ENCODE measurements around the gene ATXN1. TPM values are rescaled to one million over a fixed set of nuclear protein-coding genes. Genes with fewer than 3 reads are reported as not detected.

ATXN1 gene
- total and polyA plus RNA-seq, 2 of the 13 experiments (the other 11 are each of a cell fraction or from before 2014, with no cell fraction given), result 20.7 to 39.5 TPM

- BruUV-seq (replicated peaks), result no TSS peak
- no peak for DNase-seq (ENCODE audit: low spot score)
- FAIRE-seq, result no peak
- in situ Hi-C loops (cut with HindIII; ENCODE audit: extremely low pct_ligation_motif_present, low pct_unique_long_range_greater_than_20kb), result no loop called here
- H3K4me2 ChIP-seq (ENCODE audit: low read depth, low read length), result no peak overlapping the region
- peaks cover 2 to 15% of the 10 kb centered on the region in 2 experiments; a peak in 3 of 5 replicates for H3K36me3 ChIP-seq (replicated peaks in 1 of 2; ENCODE audit: control insufficient read depth in 1 of 2, insufficient read depth in 2 of 2, low read length in 2 of 2)
- H3K9me3 ChIP-seq (ENCODE audit: low read length), result no peaks in the 10 kb centered on the region
- H4K20me1 ChIP-seq (ENCODE audit: insufficient read depth, low read length), result peaks cover 8% of the 10 kb centered on the region; the same call in 1 of the 2 replicates
- no peak overlapping the region for H2AFZ ChIP-seq (ENCODE audit: low read length)
- no peak overlapping the region for H3K9ac ChIP-seq (ENCODE audit: insufficient read depth, low read depth, low read length)
- CTCF ChIA-PET (ENCODE audit: low intra/inter-chr PET ratio, low total read pairs), result no interaction called here
- H3K27ac ChIP-seq (ENCODE audit: extremely low read length, insufficient read depth, low read length), result no peak overlapping the region
- no peak for ATAC-seq
- POLR2A ChIA-PET, result no interaction called here
- peaks cover 9% of the 10 kb centered on the region for H3K4me1 ChIP-seq (ENCODE audit: insufficient read depth, low read length)
- no peaks in the 10 kb centered on the region for H3K27me3 ChIP-seq (ENCODE audit: control insufficient read depth in 1 of 2, insufficient read depth in 2 of 2, low read length in 2 of 2)
- H3K79me2 ChIP-seq (ENCODE audit: insufficient read depth, low read length), result no peaks in the 10 kb centered on the region
- intact Hi-C loops (cut with micrococcal nuclease; ENCODE audit: unreplicated experiment), result loop anchor here (5.0 to 10.0 kb wide), 2 partner anchors 99 to 118 kb away; no protein-coding TSS in a partner anchor
- no peak overlapping the region for H3K4me3 ChIP-seq (replicated peaks in 1 of 3; ENCODE audit: insufficient read depth in 1 of 3, low read depth in 2 of 3, low read length in 3 of 3)
- WGBS (ENCODE audit: low lambda C conversion rate), result 96% methylated on average over 4 of the region's 4 CpGs
- no peak for TF ChIP-seq ZNF660 (CRISPR knock-in tag; IDR thresholded peaks at IDR 0.05; ENCODE audit: borderline replicate concordance, low read depth)
- no peak for TF ChIP-seq ZNF142 (CRISPR knock-in tag; IDR thresholded peaks at IDR 0.05)
- no peak for TF ChIP-seq IRX3 (CRISPR knock-in tag; IDR thresholded peaks at IDR 0.05; ENCODE audit: borderline replicate concordance, low read depth)
- TF ChIP-seq ZNF724P (CRISPR knock-in tag; IDR thresholded peaks at IDR 0.05; ENCODE audit: borderline replicate concordance), result no peak
- no peak for TF ChIP-seq ZNF564 (CRISPR knock-in tag; IDR thresholded peaks at IDR 0.05)
- no peak for TF ChIP-seq NPAS2 (CRISPR knock-in tag; IDR thresholded peaks at IDR 0.05; ENCODE audit: borderline replicate concordance)
- TF ChIP-seq ZNF558 (CRISPR knock-in tag; IDR thresholded peaks at IDR 0.05; ENCODE audit: borderline replicate concordance), result no peak
- no peak for TF ChIP-seq ISX (CRISPR knock-in tag; conservative IDR thresholded peaks at IDR 0.05)
- TF ChIP-seq ZSCAN21 (CRISPR knock-in tag; IDR thresholded peaks at IDR 0.05; ENCODE audit: borderline replicate concordance), result no peak
- no peak for TF ChIP-seq CCAR2 (optimal IDR thresholded peaks at IDR 0.05; ENCODE audit: low read depth, low read length)
- TF ChIP-seq ARNTL (CRISPR knock-in tag; IDR thresholded peaks at IDR 0.05), result no peak
- no peak for TF ChIP-seq JARID2 (CRISPR knock-in tag; IDR thresholded peaks at IDR 0.05; ENCODE audit: insufficient replicate concordance)
- no peak for TF ChIP-seq ZNF350 (CRISPR knock-in tag; IDR thresholded peaks at IDR 0.05; ENCODE audit: borderline replicate concordance, low read depth)
- no peak for TF ChIP-seq ZNF33B (CRISPR knock-in tag; IDR thresholded peaks at IDR 0.05)
- TF ChIP-seq PATZ1 (CRISPR knock-in tag; IDR thresholded peaks at IDR 0.05), result no peak
- TF ChIP-seq, protein P1, sequence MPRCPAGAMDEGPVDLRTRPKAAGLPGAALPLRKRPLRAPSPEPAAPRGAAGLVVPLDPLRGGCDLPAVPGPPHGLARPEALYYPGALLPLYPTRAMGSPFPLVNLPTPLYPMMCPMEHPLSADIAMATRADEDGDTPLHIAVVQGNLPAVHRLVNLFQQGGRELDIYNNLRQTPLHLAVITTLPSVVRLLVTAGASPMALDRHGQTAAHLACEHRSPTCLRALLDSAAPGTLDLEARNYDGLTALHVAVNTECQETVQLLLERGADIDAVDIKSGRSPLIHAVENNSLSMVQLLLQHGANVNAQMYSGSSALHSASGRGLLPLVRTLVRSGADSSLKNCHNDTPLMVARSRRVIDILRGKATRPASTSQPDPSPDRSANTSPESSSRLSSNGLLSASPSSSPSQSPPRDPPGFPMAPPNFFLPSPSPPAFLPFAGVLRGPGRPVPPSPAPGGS (CRISPR knock-in tag; IDR thresholded peaks at IDR 0.05), result no peak
These were observed 355.9 kb downstream of the ATXN1 start for GRCh38 chr6:16405375-16405774.
